HG03108 (cell line): ENCODE results near the gene CXXC4.

ENCODE experiments used
- ATAC-seq: cut with Tn5 transposase; IDR thresholded peaks from one replicate; pipeline ENCODE4 v1.9.1; 2021; ENCODE audit warnings: moderate library complexity; ENCODE audit not compliant: unreplicated experiment

Gene CXXC4

DNA sequence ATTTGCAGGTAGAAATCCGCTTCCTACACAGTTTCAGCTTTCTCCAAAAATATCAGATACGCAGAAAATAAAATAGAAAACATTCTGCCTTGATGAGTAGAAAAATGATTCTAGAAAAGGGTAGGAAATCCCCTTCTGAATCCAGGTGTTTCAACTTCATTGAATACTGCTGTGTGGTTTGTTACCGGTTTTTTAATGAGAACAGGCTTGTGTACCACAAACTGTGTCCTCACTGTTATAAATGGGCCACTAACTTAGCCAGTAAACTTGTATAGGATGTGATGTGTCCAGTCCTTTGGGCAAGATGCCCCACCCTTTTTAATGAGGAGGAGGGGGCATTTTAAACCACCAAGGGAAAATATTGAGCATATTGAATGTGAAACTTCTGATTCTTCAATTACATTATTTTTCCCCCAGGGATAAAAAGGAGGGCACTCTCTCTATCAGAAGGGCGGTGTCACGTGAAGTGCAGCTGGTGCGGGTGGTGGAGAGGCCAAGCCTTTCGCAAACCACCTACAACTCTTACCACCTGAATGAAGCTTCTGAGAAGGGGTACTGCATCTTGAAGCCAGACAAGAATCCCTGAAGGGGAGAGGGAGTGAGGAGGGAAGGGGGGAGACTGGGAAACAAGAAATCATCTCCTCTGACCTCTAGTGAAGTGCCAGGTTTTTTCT is 4.5 kb downstream of the CXXC4 start:
- ATAC-seq = peak; percentile 35

DNA sequence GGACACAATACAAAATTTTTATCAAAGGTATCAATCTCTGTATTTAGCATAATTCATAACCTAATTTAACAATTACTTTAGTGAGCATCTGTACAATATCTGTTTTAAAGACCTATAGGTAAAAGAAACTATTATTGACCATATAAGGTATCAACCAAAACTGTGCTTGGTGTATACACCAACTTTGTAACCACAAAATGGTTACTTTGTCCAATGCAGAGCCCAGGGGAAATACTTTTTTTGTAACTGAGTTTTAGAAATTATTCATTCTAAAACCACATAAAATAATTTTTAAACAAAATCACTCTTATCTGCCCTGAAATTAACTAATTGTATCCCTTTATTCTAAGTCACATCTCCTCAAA is 5.0 kb downstream of the CXXC4 start:
- ATAC-seq = no peak

DNA sequence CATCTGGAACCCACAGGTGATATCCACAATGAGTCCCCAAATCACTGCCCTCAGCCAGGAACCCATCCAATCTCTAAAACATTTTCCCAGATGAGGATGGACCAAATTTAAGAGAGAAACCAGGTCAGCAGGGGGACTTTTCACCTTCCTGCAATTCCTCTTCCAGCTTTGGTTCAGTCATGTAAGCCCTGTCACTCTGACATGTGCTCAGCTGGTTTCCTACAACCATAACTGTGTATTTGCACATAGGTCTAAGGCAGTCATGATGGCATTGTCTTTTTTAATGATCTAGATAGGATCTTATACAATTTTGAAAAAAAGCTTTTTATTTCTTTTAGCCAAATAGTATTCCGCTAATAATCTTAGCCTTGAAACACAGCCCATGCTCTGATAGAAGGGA is 6.5 kb downstream of the CXXC4 start:
- no peak for ATAC-seq

DNA sequence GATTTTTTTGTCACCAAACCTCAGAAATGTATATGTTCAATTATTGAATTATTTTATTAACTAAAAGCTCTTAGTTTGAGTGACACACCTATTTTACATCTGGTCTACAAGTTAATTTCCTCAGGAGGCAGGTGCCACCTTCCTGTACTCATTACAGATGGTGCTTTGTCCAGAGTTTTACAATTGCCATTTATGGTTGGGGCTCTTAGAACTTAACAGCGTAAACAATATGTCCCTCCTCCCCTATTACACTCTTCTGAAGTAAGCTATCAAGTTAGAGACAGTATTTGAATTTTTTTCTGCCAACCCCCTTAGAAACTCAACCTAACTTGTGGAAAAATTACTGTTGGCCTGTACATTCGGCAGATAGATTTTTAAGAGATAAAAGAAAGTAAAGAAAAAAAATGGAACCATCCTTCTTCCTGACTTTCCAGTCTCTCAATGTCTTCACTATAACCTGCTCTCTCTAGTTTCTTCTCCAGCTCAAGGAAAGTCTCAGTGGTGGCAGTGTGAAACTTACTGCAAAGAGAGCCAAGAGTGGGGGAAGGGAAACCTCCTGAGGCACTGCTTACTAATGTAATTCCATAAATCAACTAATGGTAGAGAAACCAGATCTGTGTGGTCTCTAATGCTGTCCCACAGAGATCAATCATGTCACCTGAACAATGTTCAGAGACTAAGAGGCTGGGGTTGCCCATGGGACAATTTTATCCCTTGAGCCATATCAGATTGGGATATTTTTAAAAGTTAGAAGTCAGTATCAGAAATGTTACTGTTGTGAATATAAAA is 7.8 kb downstream of the CXXC4 start:
- no peak for ATAC-seq

DNA sequence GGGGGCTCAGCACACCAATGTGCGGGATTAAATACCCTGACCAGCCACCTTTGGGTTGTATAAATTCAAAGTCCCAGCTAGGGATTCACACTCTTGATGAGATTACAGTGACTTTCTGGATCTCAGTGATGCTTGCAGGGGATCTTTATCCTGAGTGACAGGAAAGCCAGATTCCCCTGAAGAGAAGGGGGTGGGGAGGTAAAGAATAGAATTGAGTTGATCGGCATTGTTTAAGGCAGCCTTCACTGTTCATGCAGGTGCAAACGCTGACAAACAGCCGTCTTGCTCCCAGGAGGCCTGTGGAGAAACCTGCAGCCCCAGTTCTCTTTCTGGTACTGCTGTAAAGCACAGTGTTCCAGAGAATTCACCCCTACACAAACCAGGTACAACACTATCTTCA is 19.0 kb downstream of the CXXC4 start:
- no peak for ATAC-seq

DNA sequence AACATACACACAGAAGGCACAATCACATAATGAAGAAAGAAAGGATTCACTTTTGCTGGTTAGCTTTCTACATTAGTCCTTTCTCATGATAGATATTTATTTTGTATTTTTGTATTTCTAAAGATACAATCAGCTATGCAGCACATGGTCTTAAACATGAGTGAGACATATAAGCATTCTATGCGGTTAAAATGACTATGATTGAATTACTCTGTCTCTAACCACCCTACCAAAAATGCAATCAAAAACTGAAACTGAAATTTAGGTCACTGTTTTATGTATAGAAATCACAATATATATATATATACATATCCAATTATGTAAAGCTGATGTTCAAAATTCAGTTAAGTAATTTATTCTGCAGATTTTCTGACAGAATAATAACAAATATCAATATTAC is 21.9 kb downstream of the CXXC4 start:
- ATAC-seq = no peak

DNA sequence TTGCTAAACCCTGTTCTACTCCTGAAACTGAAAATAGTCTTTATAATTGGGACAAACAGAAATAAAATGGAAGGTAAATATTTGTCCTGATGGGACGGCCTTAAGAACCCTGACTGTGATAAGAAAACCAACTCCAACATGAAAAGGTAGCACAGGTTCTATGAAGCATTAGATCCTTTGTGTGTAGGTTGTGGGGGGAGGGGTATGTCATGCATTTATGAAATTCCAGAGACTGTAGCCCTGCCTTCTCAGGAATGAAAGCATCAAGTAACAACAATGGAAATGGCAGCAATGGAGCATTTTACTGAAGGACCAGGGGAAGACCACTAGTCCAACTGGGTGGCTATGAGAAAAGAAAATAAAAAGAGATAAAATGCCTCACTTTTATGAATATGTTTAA is 23.9 kb downstream of the CXXC4 start:
- no peak for ATAC-seq

DNA sequence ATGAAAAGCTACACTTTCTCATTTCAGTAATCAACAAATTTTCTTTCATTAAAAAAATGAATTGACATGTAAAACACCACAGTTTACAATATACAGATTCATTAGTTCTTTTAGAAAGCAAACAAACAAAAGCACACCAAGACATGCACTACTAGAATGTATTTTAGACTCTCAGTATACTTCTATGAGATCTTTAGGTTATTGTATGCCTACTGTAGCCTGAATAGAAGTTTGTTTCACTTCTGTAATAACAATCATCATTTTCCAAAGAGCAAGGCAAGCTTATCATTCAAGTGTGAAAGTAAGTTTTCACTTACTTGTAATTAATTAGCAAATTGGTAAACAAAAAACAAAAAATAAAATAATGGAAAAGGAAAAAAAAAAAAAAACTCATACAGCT is 24.9 kb downstream of the CXXC4 start:
- no peak for ATAC-seq

DNA sequence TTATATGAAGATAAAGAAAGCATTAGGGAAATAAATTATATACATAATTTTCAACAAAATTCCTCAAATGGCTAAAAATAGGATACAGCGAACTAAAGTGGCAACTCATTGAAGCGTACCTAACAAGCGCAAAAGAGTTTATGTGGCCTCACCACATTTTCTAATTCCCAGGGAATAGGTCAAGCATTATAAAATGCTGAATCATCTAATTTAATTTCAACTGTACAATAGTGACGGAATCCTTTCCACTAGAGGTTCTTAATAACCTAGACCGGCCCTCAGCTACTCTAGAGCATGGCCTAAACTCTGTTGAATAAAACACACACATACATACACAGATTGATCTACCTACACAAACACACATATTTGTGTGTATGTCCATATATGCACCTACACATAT is 29.1 kb downstream of the CXXC4 start:
- ATAC-seq = no peak

DNA sequence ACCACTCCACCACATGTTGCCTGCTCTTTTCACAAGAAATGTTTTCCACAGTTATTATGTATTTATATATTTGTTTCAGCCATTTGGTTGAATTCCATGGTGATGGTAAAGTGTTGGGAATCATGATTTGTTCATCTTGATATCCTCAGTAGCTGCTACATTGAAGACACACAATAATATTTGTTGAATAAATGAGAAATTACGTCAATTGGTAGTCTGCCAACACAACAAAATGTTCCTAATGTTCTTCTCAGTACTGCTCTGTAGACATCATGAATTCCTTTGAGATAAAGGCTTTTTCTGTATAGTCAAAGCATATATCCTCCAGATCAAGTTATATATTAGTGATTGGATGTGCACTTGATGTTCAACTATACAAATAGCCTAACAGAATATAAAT is 29.5 kb downstream of the CXXC4 start:
- no peak for ATAC-seq

DNA sequence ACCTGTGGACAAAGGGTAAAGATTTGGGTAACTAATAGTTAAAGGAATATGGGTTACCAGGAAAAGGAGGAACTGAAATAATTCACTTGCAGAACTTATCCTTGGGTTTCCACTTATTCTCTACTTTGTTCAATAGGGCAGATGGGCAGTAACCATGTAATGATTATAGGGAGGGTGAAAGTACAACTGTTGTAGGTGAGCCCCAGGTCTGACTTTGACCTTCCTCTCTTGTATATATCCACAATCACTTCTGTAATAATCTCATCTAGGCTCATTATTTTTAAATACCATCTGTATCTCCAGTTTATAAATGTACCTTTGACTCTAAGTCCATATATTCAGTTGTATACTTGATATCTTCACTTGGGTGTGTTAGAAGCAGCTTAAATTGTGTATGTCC is 32.1 kb downstream of the CXXC4 start:
- no peak for ATAC-seq

DNA sequence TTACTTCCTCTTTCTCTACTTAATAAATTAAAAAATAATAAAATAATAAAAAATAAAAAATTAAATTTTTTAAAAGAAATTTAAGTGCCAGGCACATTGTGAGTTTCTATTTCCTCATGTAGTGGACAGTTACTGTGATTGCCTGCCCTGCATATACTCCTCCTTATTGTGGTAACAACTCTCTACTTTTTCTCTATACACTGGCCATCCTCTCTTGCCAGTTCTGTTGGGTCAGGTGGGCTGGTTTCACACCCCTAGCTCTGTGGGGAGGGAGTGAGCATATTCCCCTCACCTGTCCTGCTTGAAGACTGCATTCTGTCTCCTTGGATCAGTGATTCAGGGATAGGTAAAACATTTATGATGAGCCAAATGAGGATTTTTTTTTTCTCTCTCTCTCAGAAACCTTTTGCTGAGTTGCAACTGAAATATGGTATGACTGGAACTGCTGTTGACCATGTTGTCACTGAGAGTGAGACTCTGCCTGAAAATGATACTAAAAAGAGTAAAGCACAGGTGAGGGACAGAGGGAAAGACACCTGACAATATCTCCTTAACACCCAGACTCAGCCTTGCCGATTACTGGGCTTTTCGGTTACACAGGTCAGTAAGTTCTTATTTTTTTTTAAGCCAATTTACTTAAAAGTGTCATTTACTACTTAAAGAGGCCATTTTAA is 37.2 kb downstream of the CXXC4 start:
- no peak for ATAC-seq

DNA sequence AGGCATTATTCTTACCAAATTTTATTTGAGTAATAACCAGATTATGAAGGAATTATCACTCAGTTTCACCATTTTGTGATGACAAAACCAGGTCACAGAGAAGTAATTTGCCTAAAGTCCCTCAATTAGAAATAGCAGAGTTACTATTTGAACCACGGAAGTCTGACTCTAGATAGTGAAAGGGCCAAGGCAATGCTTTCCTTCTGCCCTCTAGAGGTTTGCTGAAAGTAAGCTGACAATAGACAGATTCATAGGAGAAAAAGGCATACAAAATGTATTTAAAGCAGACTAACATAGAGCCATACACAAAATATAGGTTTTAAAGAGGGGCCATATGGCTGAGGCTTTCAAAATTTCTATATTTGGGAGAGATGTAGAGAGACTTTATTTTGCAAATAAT is 43.1 kb downstream of the CXXC4 start:
- no peak for ATAC-seq

DNA sequence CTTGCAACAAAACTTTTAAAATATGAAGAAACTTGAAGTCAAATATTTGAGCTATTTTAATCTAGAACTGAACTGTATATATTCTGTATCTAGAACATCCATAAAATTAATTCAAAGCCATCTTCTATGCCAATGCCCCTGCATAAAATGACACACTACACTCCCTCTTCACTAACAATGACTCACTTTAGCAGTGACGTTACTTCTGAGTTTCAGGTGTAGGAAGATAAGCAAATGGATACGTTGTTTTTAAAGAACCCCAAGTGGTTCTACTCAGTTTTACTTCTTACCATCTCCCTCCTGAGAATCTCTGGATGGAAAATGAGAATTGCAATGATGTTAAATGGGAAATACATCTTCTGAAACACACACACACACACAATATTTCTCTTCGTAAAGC is 45.2 kb downstream of the CXXC4 start:
- ATAC-seq = no peak

DNA sequence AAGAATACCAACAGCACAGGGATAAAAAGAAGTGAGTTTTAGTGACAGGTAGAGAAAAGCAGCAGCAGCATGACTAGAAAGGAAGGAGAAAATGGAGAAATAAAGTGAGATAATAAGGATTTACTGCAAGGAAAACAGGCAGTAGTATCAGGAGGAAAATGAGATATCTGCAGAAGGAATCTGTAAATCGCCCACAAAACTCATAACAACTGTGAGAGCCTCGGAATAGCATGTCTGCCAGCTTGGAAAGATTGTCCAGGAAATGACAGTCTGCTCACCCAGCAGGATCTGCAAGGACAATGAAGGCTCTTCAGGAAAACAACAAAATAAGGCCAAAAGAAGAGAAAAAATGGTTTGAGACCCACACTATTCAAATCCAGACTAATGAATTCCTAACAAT is 47.4 kb downstream of the CXXC4 start:
- ATAC-seq = no peak

DNA sequence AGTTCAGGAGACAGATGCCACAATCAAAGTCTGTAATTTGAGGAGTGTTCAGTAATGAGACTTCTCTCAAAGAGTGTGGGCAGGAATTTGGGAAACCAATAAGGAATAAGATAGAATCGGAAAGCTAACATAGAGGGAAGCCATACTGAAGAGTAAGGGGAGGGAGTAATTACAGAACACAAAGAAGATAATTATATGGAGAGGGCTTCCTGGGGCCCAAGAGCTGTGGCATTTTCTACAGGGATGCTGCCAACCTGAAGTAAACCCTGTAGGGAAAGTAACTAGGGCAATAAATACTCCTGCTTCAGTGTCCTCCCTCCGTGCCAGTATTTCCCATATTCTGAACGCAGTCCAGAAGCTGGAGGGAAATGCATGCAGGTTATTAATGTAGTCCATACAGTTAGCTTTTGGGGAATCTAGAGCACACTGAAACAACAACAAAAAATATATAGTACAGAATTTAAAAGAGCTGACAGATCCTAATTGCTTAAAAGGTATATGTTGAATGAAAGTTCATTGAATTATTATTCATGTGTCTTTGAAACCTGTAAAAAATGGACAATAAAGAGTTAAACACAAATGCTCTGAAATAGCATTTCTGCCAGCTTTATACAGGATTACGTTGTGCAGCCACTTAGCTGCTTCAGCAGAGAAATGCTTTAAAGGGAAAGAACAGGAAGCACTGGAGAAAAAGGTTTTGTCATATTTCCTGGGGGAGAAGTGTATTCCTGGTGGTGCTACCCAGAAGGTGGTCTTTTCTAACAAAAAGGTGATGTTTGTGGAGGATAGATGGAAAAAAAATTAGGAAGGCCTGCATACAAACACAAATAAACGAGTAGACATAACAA is 48.0 kb downstream of the CXXC4 start:
- no peak for ATAC-seq

DNA sequence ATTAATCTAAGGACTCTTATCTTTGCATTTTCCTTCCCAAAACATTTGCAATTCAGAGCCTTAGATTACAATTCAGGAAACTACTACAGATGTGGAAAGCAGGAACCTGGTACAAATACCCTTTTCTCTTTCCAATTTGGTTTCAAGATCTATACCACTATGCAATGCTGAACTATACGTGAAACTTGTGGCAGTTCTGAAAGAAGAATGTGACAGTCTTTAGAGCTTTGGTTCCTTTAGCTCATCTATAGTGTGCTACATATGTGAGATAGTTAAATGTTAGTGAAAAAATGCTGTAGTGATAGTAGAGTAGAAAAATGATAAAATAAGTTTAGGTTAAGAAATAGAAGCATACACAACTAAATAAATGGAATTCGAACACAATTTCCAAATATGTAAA is 50.0 kb downstream of the CXXC4 start:
- ATAC-seq = no peak

DNA sequence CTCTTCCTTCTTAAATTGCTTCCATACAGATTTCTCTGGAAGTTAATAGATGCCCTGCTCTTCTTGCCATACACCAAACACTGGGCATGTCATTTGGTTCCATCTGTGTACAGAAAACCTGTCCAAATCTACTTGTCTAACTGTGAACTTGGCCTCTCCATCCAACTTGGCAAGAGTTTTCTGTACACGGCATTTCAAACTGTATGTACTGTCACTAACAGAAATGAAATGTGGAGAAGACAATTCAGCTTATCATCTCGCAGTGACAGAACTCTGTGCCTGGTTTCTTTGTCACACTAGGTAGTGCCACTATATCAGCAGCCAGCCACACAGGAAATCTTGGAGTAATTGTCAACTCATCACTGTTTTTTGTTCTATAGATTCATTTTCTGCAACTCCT is 58.2 kb downstream of the CXXC4 start:
- ATAC-seq = no peak

DNA sequence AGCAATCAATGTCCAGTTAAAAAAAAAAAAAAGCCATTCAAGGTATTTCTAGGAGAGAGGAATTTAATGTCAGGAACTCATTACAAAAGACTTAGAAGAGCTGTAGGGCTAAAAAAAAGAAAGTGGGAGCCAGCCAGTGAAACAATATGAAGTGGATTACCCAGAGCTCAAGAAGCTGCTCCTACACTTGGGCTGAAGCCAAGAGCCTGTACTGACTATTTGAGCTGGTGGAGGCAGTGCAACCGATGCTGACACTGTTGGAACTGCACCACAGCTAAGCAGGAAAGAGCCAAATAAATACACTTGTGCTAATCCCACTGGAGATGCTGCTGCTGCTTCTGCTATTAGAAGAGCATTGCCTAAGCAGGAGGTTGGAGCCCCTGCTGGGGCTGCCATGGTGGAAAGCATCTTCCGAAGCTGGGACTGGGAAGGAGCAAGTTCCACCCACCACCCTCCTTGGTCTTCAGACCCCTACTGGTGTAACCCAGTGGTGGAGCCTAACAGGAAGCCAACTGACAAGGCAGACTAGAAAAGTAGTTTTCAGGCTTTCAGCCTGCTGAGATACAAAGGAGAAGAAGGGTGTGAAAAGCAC is 65.4 kb downstream of the CXXC4 start:
- ATAC-seq = no peak

DNA sequence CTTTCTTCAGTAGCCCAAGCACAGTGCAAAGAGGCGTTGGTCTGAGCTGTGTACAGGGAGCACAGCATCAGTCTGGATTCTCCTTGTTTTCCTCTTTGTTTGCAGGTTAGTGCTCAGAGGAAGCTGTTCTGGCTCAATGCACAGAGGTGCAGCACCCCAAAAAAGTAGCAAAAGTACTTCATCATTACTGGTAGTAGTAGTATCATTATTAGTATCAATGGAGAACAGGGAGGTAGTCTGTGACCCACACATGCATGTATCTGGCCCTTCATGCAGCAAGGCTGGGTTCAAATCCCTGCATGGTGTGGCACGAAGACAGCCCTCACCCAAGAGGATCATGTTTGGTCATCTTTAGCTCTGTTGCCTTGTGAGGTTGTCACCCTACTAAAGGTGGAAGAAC is 68.7 kb downstream of the CXXC4 start:
- no peak for ATAC-seq

DNA sequence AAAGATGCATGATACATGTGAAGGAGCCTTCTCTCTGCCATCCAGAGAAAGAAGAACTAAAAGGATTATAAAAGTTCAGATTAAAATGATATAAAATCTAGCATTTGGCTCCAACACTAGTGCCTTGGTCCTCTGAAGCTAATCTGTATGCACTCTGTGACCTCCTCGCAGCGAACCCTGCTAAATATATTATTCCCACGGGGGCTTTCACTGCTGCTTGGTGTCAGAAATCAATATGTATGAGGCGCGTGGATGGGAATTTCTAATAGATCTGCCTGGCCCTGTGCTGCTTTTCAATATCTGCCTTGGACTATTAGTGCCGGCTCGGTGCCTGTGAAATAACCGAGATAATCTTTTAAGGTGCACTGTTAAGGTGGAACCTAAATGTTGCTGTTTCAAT is 69.7 kb downstream of the CXXC4 start:
- ATAC-seq = no peak
